HepG2 (cell line): Measurements from ENCODE around the gene HOXD4. TPM values are rescaled to one million over a fixed set of nuclear protein-coding genes. Genes with fewer than 3 reads are reported as not detected.

Experiments used
- ATAC-seq: fragments of 200-7000 bp; cut with Tn5 transposase; 3 replicates; pipeline ENCODE4 v1.9.1; 2020; ENCODE audit warnings: mild to moderate bottlenecking, moderate library complexity
- BruUV-seq: library from RNA; stranded (reverse); fragments of 400-500 nt; replicated peaks from 2 replicates; lab custom pipeline; 2021; lab: Mats Ljungman, UMichigan
- CTCF ChIA-PET: fragments of 300-600 bp; formaldehyde crosslinking; extraction: SDS; loops from one replicate; lab custom pipeline; 2021; ENCODE audit warnings: low total read pairs, inconsistent platforms, low intra/inter-chr PET ratio; lab: Yijun Ruan, JAX
- POLR2A ChIA-PET: fragments of 350-600 bp; sonication (Branson Sonifier 250); formaldehyde crosslinking; loops from one replicate; lab custom pipeline; 2020; ENCODE audit warnings: antibody characterized with exemption, inconsistent platforms; lab: Yijun Ruan, JAX
- DNase-seq: peaks from one replicate; pipeline ENCODE4 v3.0.0-alpha.2; 2015; ENCODE audit warnings: low spot score
- FAIRE-seq: peaks from 3 replicates; lab custom pipeline; 2011; peaks lifted over from hg19 to GRCh38; lab: Jason Lieb, UNC
- H2AFZ ChIP-seq: one replicate; pipeline ENCODE4 v1.6.1; 2011; ENCODE audit warnings: low read length, inconsistent platforms
- H3K27ac ChIP-seq: fragments of 300-600 bp; 3 replicates; pipeline ENCODE4 v1.8.0; 2011; ENCODE audit warnings: mixed run types, mild to moderate bottlenecking, mixed read lengths, low read length, inconsistent platforms; ENCODE audit not compliant: insufficient read depth; ENCODE audit errors: extremely low read length
- H3K27me3 ChIP-seq, 2 experiments: fragments of 200-600 bp in 1 of 2; 2 replicates in 1 of 2; 3 replicates in 1 of 2; pipeline versions ENCODE4 v1.6.0 to v1.8.0; 2011; ENCODE audit warnings: low read length in 2 of 2, mild to moderate bottlenecking in 2 of 2, moderate library complexity in 2 of 2, inconsistent platforms in 1 of 2; ENCODE audit not compliant: insufficient read depth in 2 of 2, control insufficient read depth in 1 of 2
- H3K36me3 ChIP-seq, 2 experiments: fragments of 200-600 bp in 1 of 2; replicated peaks in 1 of 2; 2 replicates in 1 of 2; 3 replicates in 1 of 2; pipeline versions ENCODE4 v1.5.1 to v1.8.0; 2011; ENCODE audit warnings: low read length in 2 of 2, inconsistent platforms in 1 of 2; ENCODE audit not compliant: insufficient read depth in 2 of 2, control insufficient read depth in 1 of 2
- H3K4me1 ChIP-seq: 2 replicates; pipeline ENCODE4 v1.5.1; 2012; ENCODE audit warnings: low read length, inconsistent platforms; ENCODE audit not compliant: insufficient read depth
- H3K4me2 ChIP-seq: 2 replicates; pipeline ENCODE4 v1.6.0; 2011; ENCODE audit warnings: low read depth, low read length, inconsistent platforms
- H3K4me3 ChIP-seq, 3 experiments: fragments of 200-600 bp in 1 of 3; sonication (generic), shearing (Covaris generic) in 1 of 3; replicated peaks in 1 of 3; 2 replicates each; pipeline ENCODE4 v1.5.1; 2011 to 2016; ENCODE audit warnings: low read length in 3 of 3, inconsistent platforms in 2 of 3, low read depth in 2 of 3, mild to moderate bottlenecking in 2 of 3, control low read depth in 1 of 3, mixed read lengths in 1 of 3; ENCODE audit not compliant: insufficient read depth in 1 of 3
- H3K79me2 ChIP-seq: one replicate; pipeline ENCODE4 v1.6.1; 2011; ENCODE audit warnings: low read length, inconsistent platforms; ENCODE audit not compliant: insufficient read depth
- H3K9ac ChIP-seq: 2 replicates; pipeline ENCODE4 v1.6.0; 2011; ENCODE audit warnings: mild to moderate bottlenecking, low read depth, low read length, inconsistent platforms; ENCODE audit not compliant: insufficient read depth
- H3K9me3 ChIP-seq: 2 replicates; pipeline ENCODE4 v1.5.1; 2012; ENCODE audit warnings: mild to moderate bottlenecking, low read length
- H4K20me1 ChIP-seq: 2 replicates; pipeline ENCODE4 v1.6.0; 2011; ENCODE audit warnings: inconsistent platforms, mild to moderate bottlenecking, low read length, moderate library complexity; ENCODE audit not compliant: insufficient read depth
- CAMTA2 ChIP-seq: sonication (generic); formaldehyde crosslinking; IDR thresholded peaks from 2 replicates; pipeline ENCODE4 v1.4.0; 2020; ENCODE audit warnings: mild to moderate bottlenecking, missing genetic modification reagents, borderline replicate concordance
- DDIT3 ChIP-seq: sonication (generic); formaldehyde crosslinking; IDR thresholded peaks from 2 replicates; pipeline ENCODE4 v1.4.0; 2020; ENCODE audit warnings: mild to moderate bottlenecking, missing genetic modification reagents
- RNF2 ChIP-seq: fragments of 450-650 bp; conservative IDR thresholded peaks from 2 replicates; pipeline ENCODE4 v1.6.1; 2016; ENCODE audit warnings: low read depth
- SETDB1 ChIP-seq: sonication (generic); formaldehyde crosslinking; IDR thresholded peaks from 2 replicates; pipeline ENCODE4 v1.5.1; 2020; ENCODE audit warnings: missing genetic modification reagents, mild to moderate bottlenecking, borderline replicate concordance
- SNAPC4 ChIP-seq: sonication (generic); formaldehyde crosslinking; IDR thresholded peaks from 2 replicates; pipeline ENCODE4 v1.4.0; 2020; ENCODE audit warnings: mild to moderate bottlenecking, missing genetic modification reagents
- SRSF1 ChIP-seq: fragments of 200-400 bp; formaldehyde crosslinking; optimal IDR thresholded peaks from 2 replicates; pipeline ENCODE3; 2017; ENCODE audit warnings: mild to moderate bottlenecking, low read depth, low read length, moderate library complexity
- STAG1 ChIP-seq: sonication (generic); formaldehyde crosslinking; IDR thresholded peaks from 2 replicates; pipeline ENCODE4 v1.4.0; 2020; ENCODE audit warnings: missing genetic modification reagents
- THAP11 ChIP-seq: IDR thresholded peaks from 2 replicates; pipeline ENCODE4 v1.6.1; 2016; ENCODE audit warnings: missing biosample characterization, missing genetic modification reagents
- THYN1 ChIP-seq: sonication (generic); formaldehyde crosslinking; IDR thresholded peaks from 2 replicates; pipeline ENCODE4 v1.8.1; 2023; ENCODE audit warnings: low read depth, mild to moderate bottlenecking, moderate library complexity, missing genetic modification reagents, borderline replicate concordance
- ZNF207 ChIP-seq: fragments of 450-650 bp; IDR thresholded peaks from 2 replicates; pipeline ENCODE4 v1.6.1; 2016; ENCODE audit warnings: antibody characterized with exemption, borderline replicate concordance
- ZNF484 ChIP-seq: sonication (generic); formaldehyde crosslinking; IDR thresholded peaks from 2 replicates; pipeline ENCODE4 v1.5.1; 2020; ENCODE audit warnings: mild to moderate bottlenecking, low read depth, missing genetic modification reagents, borderline replicate concordance
- ZNF614 ChIP-seq: IDR thresholded peaks from 2 replicates; pipeline ENCODE4 v1.6.1; 2018; ENCODE audit warnings: missing biosample characterization, missing genetic modification reagents, inconsistent platforms, borderline replicate concordance
- ZNF724P ChIP-seq: sonication (generic); formaldehyde crosslinking; IDR thresholded peaks from 2 replicates; pipeline ENCODE4 v1.8.0; 2022; ENCODE audit warnings: missing genetic modification reagents, borderline replicate concordance
- WGBS: methylation state at CpG from one replicate; pipeline ENCODE4 v1.1.6; 2017; ENCODE audit warnings: low lambda C conversion rate; 5-methylcytosine and 5-hydroxymethylcytosine counted together
- in situ Hi-C: cut with HindIII; loops from 2 replicates; pipeline ENCODE4 v1.10.0; 2017; ENCODE audit warnings: low pct_unique_long_range_greater_than_20kb; ENCODE audit not compliant: extremely low pct_ligation_motif_present
- intact Hi-C: fragments of 100-400 bp; cut with micrococcal nuclease; formaldehyde crosslinking; loops from one replicate; pipeline ENCODE4 v1.10.0; 2022; ENCODE audit not compliant: unreplicated experiment
- polyA plus RNA-seq, 8 experiments: library from polyadenylated mRNA; depleted of rRNA in 3 of 8; stranded (reverse) in 7 of 8; unstranded in 1 of 8; fragments of >200 nt; fragmentation: Illumina TruSeq in 4 of 8; extraction: Trizol in 4 of 8; gene quantifications; 2 replicates each; pipeline versions ENCODE4 v1.2.1 to v1.2.3, GENCODE V29; 2011 to 2016; ENCODE audit warnings: low read depth in 4 of 8, missing spikeins in 1 of 8, mixed read lengths in 1 of 8; ENCODE audit not compliant: insufficient read depth in 1 of 8
- total RNA-seq, 5 experiments: library from RNA; depleted of rRNA; stranded (reverse); fragments of >200 nt; fragmentation: Illumina TruSeq; extraction: Trizol; gene quantifications; 2 replicates each; pipeline ENCODE4 v1.2.3, GENCODE V29; 2016; ENCODE audit warnings: low read depth in 1 of 5

Gene HOXD4
- total and polyA plus RNA-seq, 2 of the 13 experiments (the other 11 are each of a cell fraction or from before 2014, with no cell fraction given), result not detected

GRCh38 chr2:176127774-176128072, 23.6 kb upstream of the HOXD4 start:
- TF ChIP-seq DDIT3 (CRISPR knock-in tag), result no peak
- no peak for TF ChIP-seq RNF2
- no peak for TF ChIP-seq THAP11 (CRISPR knock-in tag)
- no peak for TF ChIP-seq SETDB1 (CRISPR knock-in tag)
- TF ChIP-seq SRSF1, result no peak
- TF ChIP-seq STAG1 (CRISPR knock-in tag), result no peak
- TF ChIP-seq ZNF614, result no peak
- no peak for TF ChIP-seq SNAPC4
- TF ChIP-seq ZNF484 (CRISPR knock-in tag), result no peak
- no peak for TF ChIP-seq ZNF724P (CRISPR knock-in tag)
- no peak for TF ChIP-seq THYN1 (CRISPR knock-in tag)
- no peak for TF ChIP-seq CAMTA2
- TF ChIP-seq ZNF207, result no peak

More at GRCh38 chr2:176127774-176128072, 23.6 kb upstream of the HOXD4 start:
- in situ Hi-C loops (loop anchor here (5.0 kb wide), 4 partner anchors 425 to 1020 kb away; no protein-coding TSS in a partner anchor), intact Hi-C loops (loop anchor here (1.0 to 2.0 kb wide), 4 partner anchors 427 to 1021 kb away; no protein-coding TSS in a partner anchor)
- no peak for FAIRE-seq
- no peaks in the 10 kb centered on the region for H3K9me3 ChIP-seq
- WGBS, result 60% methylated on average over 4 of the region's 4 CpGs
- peaks cover 15 to 81% of the 10 kb centered on the region in 2 experiments for H3K27me3 ChIP-seq
- BruUV-seq, result no TSS peak
- H3K27ac ChIP-seq, result no peak overlapping the region
- no peaks in the 10 kb centered on the region for H3K4me1 ChIP-seq
- H3K4me3 ChIP-seq, result no peak overlapping the region
- no peaks in the 10 kb centered on the region; the same call in 1 of the 2 replicates for H4K20me1 ChIP-seq
- no peak overlapping the region for H3K9ac ChIP-seq
- no peak for DNase-seq
- CTCF ChIA-PET, result interaction anchor here (1.3 to 3.0 kb wide), 9 partner anchors 13 to 1021 kb away, joined by 5 to 44 read pairs (median 9); no protein-coding TSS in a partner anchor
- ATAC-seq, result no peak
- H3K4me2 ChIP-seq, result no peak overlapping the region
- no peaks in the 10 kb centered on the region for H3K79me2 ChIP-seq
- no peaks in the 10 kb centered on the region for H3K36me3 ChIP-seq
- H2AFZ ChIP-seq, result no peak overlapping the region
- POLR2A ChIA-PET, result no interaction called here
